Naive thymus-derived CD8-positive, alpha-beta T cell (primary cell): ENCODE data around the gene ST6GALNAC4. TPM values are rescaled to one million over a fixed set of nuclear protein-coding genes. Genes with fewer than 3 reads are reported as not detected.
"Not testable (repeated sequence)": the region's sequence is repeated elsewhere in the genome, so short reads cannot be mapped to it uniquely, and the experiment has no call there.

Source experiments
- ATAC-seq, 2 donors: fragments of 150-1000 bp; cut with Tn5 transposase in 1 of 2; sonication (Bioruptor Pico), chemical (Tn5 transposase) in 1 of 2; 1 replicate in 1 of 2; 2 replicates in 1 of 2; pipeline ENCODE4 v1.10.0; 2021; ENCODE audit warnings: mild to moderate bottlenecking in 2 of 2, moderate library complexity in 2 of 2
- POLR2A ChIA-PET: fragments of 350-600 bp; sonication (Branson Sonifier 250); formaldehyde crosslinking; loops from one replicate; lab custom pipeline; 2021; ENCODE audit warnings: antibody characterized with exemption; lab: Charles Lee
- DNase-seq, 10 donors: peaks; one replicate each; pipeline versions ENCODE4 v3.0.0 to v3.0.0-alpha.2; 2020 to 2022
- H3K27ac Mint-ChIP-seq, 10 donors: one replicate each; pipeline ENCODE4 v1.8.0; 2020 to 2022; ENCODE audit warnings: mild to moderate bottlenecking in 10 of 10, mixed read lengths in 10 of 10, moderate library complexity in 4 of 10, inconsistent platforms in 1 of 10
- H3K27me3 Mint-ChIP-seq, 5 donors: one replicate each; pipeline ENCODE4 v1.8.0; 2021 to 2022; ENCODE audit warnings: mixed read lengths in 5 of 5
- H3K36me3 Mint-ChIP-seq, 3 donors: one replicate each; pipeline ENCODE4 v1.8.0; 2020 to 2022; ENCODE audit warnings: mixed read lengths in 3 of 3, mild to moderate bottlenecking in 2 of 3, inconsistent platforms in 1 of 3
- H3K4me1 Mint-ChIP-seq, 4 donors: one replicate each; pipeline ENCODE4 v1.8.0; 2021 to 2022; ENCODE audit warnings: mixed read lengths in 4 of 4
- H3K4me3 Mint-ChIP-seq, 10 donors: one replicate each; pipeline ENCODE4 v1.8.0; 2020 to 2022; ENCODE audit warnings: mild to moderate bottlenecking in 10 of 10, mixed read lengths in 10 of 10, moderate library complexity in 6 of 10, inconsistent platforms in 1 of 10
- H3K9me3 Mint-ChIP-seq, 9 donors: one replicate each; pipeline ENCODE4 v1.8.0; 2020 to 2022; ENCODE audit warnings: mixed read lengths in 9 of 9, mild to moderate bottlenecking in 3 of 9, inconsistent platforms in 1 of 9, moderate library complexity in 1 of 9
- polyA plus RNA-seq, 3 donors: library from polyadenylated mRNA; unstranded; fragments of 300-500 nt; fragmentation: Illumina TruSeq; gene quantifications; one replicate each; pipeline ENCODE4 v1.2.3, GENCODE V29; 2021
- total RNA-seq, 8 experiments: library from RNA in 2 of 8; stranded (reverse) in 2 of 8; gene quantifications; one replicate each; pipeline ENCODE4 v1.2.3 and lab custom pipeline; 2021 to 2026

The ST6GALNAC4 gene
- total and polyA plus RNA-seq, 5 experiments from 2014 or later = 19.8 to 47.5 (median 34.4) TPM

DNA sequence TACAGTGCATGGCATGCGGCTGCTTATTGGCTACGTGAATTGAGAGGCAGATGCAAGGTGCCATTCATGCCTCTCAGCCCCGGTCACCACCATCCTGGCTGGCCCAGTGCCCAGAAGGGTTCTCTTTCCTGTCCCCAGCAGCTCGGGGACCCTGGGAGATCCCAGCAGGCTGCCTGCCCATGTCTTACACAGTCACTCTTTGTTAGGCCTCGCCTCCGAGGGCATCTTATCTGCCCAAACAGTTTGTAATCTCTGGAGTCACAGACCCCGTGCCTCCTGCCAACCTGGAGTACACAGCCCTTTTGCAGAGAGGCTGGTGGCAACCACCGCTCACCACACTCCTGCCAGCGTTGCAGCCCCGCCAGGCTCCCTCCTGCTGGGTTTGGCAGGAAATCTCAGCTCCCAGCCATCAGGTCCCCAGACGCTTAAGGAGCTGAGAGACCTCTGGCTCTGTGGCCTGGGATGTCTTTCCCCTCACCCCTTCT is 32.4 kb downstream of the ST6GALNAC4 start:
- Mint-ChIP-seq H3K27ac (peak overlapping the region in 9 of 10 donors; percentile 13 to 88 (median 64)), H3K36me3 (peaks cover 0 to 58% (median 3%) of the 10 kb centered on the region in 3 donors), H3K4me1 (peaks cover 14 to 23% (median 21%) of the 10 kb centered on the region in 4 donors), H3K9me3 (no peaks in the 10 kb centered on the region), H3K4me3 (no peak overlapping the region), H3K27me3 (no peaks in the 10 kb centered on the region)
- ATAC-seq (peak; percentile 29 to 43), DNase-seq (no peak)
- POLR2A ChIA-PET = interaction anchor here (0.6 to 1.4 kb wide), 5 partner anchors 12 to 53 kb away, joined by 3 to 5 read pairs (median 3); no protein-coding TSS in a partner anchor

DNA sequence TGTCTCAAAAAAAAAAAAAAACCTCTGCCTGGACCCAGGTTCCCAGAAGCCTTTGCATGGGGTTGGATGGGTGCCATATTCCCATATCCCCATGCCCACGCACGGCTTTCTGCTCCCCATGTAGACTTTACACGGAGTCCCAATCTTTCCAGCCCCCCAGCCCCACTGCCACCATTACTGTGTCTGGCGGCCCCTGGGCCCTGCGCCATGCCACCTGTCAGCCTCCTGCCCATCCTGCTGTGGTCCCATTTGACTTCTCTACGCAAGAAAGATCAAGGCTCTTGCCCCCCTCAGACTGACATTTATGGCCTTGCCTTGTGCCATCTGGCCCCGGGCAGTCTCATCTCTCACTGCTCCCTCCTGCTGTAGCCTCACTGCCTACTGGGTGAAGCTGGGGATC is 32.9 kb downstream of the ST6GALNAC4 start:
- H3K9me3 Mint-ChIP-seq = no peaks in the 10 kb centered on the region
- ATAC-seq (peak in 1 of 2 donors; percentile 21), DNase-seq (no peak)
- peaks cover 0 to 54% (median 3%) of the 10 kb centered on the region in 3 donors for H3K36me3 Mint-ChIP-seq
- POLR2A ChIA-PET = interaction anchor here (0.6 to 1.4 kb wide), 3 partner anchors 13 to 27 kb away, joined by 3 read pairs; no protein-coding TSS in a partner anchor
- no peaks in the 10 kb centered on the region for H3K27me3 Mint-ChIP-seq
- peak overlapping the region in 8 of 10 donors; percentile 4 to 88 (median 62) for H3K27ac Mint-ChIP-seq
- H3K4me3 Mint-ChIP-seq = no peak overlapping the region
- H3K4me1 Mint-ChIP-seq = peaks cover 14 to 23% (median 22%) of the 10 kb centered on the region in 4 donors

DNA sequence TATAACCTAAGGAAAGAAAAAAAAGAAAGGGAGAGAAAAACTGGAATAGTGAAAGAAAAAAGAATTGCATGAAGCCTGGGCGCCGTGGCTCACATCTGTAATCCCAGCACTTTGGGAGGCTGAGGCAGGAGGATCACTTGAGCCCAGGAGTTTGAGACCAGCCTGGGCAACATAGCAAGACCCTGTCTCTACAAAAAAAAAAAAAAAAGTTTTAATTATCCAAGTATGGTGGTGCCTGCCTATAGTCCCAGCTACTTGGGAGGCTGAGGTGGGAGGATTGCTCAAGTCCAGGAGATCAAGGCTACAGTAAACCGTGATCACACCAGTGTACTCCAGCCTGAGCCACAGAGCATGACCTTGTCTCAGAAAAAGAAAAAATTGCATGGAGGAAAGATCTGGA is 35.1 kb downstream of the ST6GALNAC4 start:
- POLR2A ChIA-PET = interaction anchor here (0.9 to 2.6 kb wide), 4 partner anchors 9 to 27 kb away, joined by 3 to 21 read pairs (median 4); no protein-coding TSS in a partner anchor

DNA sequence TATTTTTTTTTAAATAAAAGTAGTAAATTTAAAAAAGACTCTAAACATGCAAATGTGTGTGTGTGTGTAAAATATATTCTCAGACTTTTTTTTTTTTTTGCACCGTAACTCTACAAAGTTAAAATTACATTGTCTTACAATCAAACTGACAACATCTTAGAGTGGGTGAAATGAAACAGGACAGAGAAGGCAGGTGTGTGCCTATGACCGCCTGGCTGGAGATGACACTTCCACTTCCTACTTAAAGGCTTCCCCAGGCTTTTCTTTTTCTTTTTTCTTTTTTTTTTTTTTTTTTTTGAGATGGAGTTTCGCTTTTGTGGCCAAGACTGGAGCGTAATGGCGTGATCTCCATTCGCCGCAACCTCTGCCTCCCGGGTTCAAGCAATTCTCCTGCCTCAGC is 36.7 kb downstream of the ST6GALNAC4 start:
- no peak for ATAC-seq
- Mint-ChIP-seq H3K4me1 (peaks cover 22 to 31% (median 27%) of the 10 kb centered on the region in 4 donors), H3K27ac (no peak overlapping the region), H3K9me3 (no peaks in the 10 kb centered on the region), H3K27me3 (peaks cover 0 to 12% (median 0%) of the 10 kb centered on the region in 5 donors), H3K36me3 (peaks cover 0 to 20% (median 0%) of the 10 kb centered on the region in 3 donors), H3K4me3 (no peak overlapping the region)
- POLR2A ChIA-PET = interaction anchor here (0.7 kb wide), 2 partner anchors 15 to 101 kb away, joined by 3 to 5 read pairs; no protein-coding TSS in a partner anchor
- no peak for DNase-seq

More for the DNA sequence above, 35.1 kb downstream of the ST6GALNAC4 start:
- not testable (repeated sequence) for H3K4me3 Mint-ChIP-seq, ATAC-seq, H3K9me3 Mint-ChIP-seq, DNase-seq
- peaks cover 22 to 31% (median 30%) of the 10 kb centered on the region in 4 donors for H3K4me1 Mint-ChIP-seq
- H3K27me3 Mint-ChIP-seq = peaks cover 0 to 12% (median 0%) of the 10 kb centered on the region in 5 donors
- peaks cover 0 to 35% (median 3%) of the 10 kb centered on the region in 3 donors for H3K36me3 Mint-ChIP-seq
- peak overlapping the region in 1 of 10 donors; percentile 49 for H3K27ac Mint-ChIP-seq

DNA sequence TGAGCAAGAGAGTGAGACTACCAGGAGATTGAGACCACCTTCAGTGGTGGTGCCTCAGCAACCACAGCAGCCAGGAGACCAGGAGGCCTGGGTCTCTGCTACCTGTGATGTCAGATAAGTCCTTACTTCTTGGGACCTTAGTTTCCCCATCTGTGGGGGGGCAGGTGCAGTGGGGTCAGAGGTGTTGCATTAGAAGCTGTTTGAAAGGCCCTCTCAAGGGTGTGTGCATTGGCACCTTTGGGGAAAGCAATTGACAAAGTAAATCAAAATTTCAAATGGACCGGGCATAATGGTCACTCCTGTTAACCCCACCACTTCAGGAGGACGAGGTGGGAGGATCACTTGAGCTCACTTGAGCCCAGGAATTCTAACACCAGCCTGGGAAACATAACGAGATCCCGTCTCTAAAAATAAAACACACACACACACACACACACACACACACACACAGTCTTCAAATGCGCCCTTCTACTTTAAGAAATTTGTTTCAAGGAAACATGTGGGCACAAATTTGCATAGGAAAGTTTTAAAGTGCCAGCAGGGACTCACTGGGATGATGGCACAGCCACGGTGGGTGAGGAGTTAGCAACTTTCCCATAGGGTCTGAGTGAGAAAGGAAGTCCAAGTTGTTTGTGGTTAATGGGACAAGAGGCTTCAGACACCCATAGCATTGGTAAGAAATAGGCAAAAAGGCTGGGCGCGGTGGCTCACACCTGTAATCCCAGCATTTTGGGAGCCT is 38.0 kb downstream of the ST6GALNAC4 start:
- H3K9me3 Mint-ChIP-seq = no peaks in the 10 kb centered on the region
- POLR2A ChIA-PET = interaction anchor here (1.0 to 1.1 kb wide), 2 partner anchors 38 to 91 kb away, joined by 3 to 8 read pairs; partner anchors contain the start of gene ST6GALNAC4
- peaks cover 0 to 12% (median 0%) of the 10 kb centered on the region in 5 donors for H3K27me3 Mint-ChIP-seq
- peaks cover 13 to 21% (median 16%) of the 10 kb centered on the region in 4 donors for H3K4me1 Mint-ChIP-seq
- peaks cover 0 to 7% (median 0%) of the 10 kb centered on the region in 3 donors for H3K36me3 Mint-ChIP-seq
- no peak overlapping the region for H3K4me3 Mint-ChIP-seq
- ATAC-seq = no peak
- H3K27ac Mint-ChIP-seq = peak overlapping the region in 2 of 10 donors; percentile 26 to 29
- no peak for DNase-seq

DNA sequence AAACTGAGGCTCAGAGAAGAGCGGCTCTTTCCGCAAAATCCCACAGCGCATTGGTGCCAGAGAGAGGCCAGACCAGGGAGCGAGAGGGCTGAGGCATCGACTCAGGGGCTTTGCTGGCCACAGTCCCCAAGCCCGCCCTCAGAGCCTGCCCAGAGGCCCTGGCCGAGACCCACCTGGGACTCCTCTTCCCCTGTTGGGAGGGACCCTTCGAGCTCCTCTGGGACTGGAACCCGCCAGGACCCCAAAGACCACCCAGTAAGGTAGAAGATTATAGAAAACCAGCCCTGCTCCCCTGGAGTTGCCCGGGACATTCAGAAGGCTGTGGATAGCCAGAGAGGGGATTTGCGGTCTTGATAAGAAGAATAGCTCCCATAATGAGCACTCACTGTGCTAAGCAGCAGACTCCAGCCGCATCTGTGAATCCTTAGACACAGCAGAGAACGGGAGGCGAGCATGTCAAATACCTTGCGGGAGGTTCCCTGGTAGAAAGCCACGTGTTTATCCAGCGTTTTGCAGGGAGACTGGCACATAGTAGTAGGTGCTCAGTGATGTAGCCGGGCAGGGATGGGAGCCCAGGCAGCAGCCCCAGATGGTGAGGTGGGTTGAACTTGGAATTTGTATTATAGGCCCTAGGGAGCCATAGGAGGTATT is 38.7 kb downstream of the ST6GALNAC4 start:
- POLR2A ChIA-PET = interaction anchor here (1.0 to 1.1 kb wide), 2 partner anchors 20 to 38 kb away, joined by 3 read pairs; partner anchors contain the start of gene ST6GALNAC4
- H3K9me3 Mint-ChIP-seq = no peaks in the 10 kb centered on the region
- peak overlapping the region in 2 of 10 donors; percentile 26 to 29 for H3K27ac Mint-ChIP-seq
- peaks cover 0 to 12% (median 0%) of the 10 kb centered on the region in 5 donors for H3K27me3 Mint-ChIP-seq
- ATAC-seq (no peak), DNase-seq (no peak)
- H3K4me1 Mint-ChIP-seq = peaks cover 13 to 21% (median 16%) of the 10 kb centered on the region in 4 donors
- peak overlapping the region in 6 of 10 donors; percentile 13 to 58 (median 34) for H3K4me3 Mint-ChIP-seq
- H3K36me3 Mint-ChIP-seq = peaks cover 0 to 7% (median 0%) of the 10 kb centered on the region in 3 donors

DNA sequence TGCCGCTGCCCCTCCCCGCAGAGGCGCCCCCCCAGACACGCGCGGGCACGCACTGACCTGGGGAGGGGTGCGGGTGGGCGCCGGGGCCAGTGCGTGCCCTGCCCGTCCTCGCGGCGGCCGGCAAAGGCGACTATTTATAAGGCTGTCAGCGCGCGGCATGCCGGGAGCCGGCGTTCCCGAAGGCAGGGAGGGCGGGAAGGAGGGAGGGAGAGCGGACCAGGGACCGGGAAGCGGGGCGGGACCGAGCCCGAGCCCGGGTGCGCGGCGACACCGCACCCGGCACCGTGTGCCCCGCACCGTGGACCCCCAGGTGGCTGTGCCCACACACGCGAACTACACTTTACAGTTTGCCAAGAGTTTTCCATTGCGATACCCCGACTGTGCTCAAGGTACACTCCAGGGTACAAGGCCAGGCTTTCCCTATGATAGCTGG is 39.3 kb downstream of the ST6GALNAC4 start, which contains the start of gene AK1:
Gene AK1 (minus strand): TSS at position 110 of the 433 bp plus-strand sequence. CDS start 3,058 bp downstream, outside the sequence.
- peak within 1 kb of the TSS in 8 of 10 donors; percentile 8 to 60 (median 56) for H3K4me3 Mint-ChIP-seq
- peaks cover 0 to 12% (median 0%) of the 10 kb centered on the region in 5 donors for H3K27me3 Mint-ChIP-seq
- peak within 1 kb of the TSS in 5 of 10 donors; percentile 18 to 61 (median 29) for H3K27ac Mint-ChIP-seq
- H3K4me1 Mint-ChIP-seq = peaks cover 9 to 18% (median 12%) of the 10 kb centered on the region in 4 donors
- H3K36me3 Mint-ChIP-seq = peaks cover 0 to 7% (median 0%) of the 10 kb centered on the region in 3 donors
- DNase-seq = no peak
- POLR2A ChIA-PET = interaction anchor here (1.0 to 1.1 kb wide), 2 partner anchors 21 to 39 kb away, joined by 3 read pairs; partner anchors contain the start of gene ST6GALNAC4
- H3K9me3 Mint-ChIP-seq = no peaks in the 10 kb centered on the region
- no peak for ATAC-seq

DNA sequence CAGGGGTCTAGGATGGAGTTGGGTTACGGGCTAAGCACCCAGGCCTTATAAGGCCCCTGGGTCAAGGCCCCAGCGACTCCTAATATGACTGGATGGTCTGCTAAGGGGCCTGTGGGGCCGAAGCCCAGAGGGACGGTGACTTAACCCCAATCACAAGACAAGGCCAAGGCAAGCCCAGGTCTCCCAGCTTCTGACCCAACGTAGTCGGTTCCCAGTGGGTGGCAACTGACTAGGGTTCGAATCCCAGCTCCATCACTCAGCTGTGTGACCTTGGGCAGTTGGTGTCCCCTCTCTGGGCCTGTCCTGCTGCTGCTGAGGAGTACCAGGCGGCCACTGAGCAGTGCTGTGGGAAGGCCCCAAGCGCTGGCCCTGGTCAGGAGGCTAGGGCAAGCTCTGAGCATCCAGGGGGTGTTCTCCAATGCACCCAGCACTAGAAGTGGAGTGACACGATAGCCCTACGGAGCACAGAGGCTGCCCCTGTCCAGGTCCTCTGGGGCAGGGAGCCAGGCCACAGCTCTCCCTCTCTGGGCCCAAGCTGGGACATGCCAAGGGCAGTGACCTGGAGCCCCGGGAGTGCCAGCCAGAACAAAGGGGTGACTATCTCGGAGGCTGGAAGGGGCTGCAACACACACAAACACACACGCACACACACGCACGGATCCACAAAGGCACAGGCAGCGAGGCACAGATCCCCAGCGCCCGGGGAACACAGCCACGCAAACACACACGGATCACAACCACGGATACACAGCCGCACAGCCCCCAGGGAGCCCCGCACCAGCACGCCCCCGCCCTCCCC is 39.9 kb downstream of the ST6GALNAC4 start:
- peaks cover 7 to 17% (median 9%) of the 10 kb centered on the region in 4 donors for H3K4me1 Mint-ChIP-seq
- no peaks in the 10 kb centered on the region for H3K9me3 Mint-ChIP-seq
- H3K36me3 Mint-ChIP-seq = peaks cover 0 to 4% (median 0%) of the 10 kb centered on the region in 3 donors
- no peak for DNase-seq
- H3K27ac Mint-ChIP-seq = peak overlapping the region in 3 of 10 donors; percentile 18 to 61 (median 34)
- peak; percentile 32 to 43 for ATAC-seq
- H3K4me3 Mint-ChIP-seq = peak overlapping the region in 8 of 10 donors; percentile 8 to 60 (median 33)
- peaks cover 0 to 12% (median 0%) of the 10 kb centered on the region in 5 donors for H3K27me3 Mint-ChIP-seq
- POLR2A ChIA-PET = interaction anchor here (1.1 kb wide), 2 partner anchors 12 to 21 kb away, joined by 3 read pairs; no protein-coding TSS in a partner anchor

DNA sequence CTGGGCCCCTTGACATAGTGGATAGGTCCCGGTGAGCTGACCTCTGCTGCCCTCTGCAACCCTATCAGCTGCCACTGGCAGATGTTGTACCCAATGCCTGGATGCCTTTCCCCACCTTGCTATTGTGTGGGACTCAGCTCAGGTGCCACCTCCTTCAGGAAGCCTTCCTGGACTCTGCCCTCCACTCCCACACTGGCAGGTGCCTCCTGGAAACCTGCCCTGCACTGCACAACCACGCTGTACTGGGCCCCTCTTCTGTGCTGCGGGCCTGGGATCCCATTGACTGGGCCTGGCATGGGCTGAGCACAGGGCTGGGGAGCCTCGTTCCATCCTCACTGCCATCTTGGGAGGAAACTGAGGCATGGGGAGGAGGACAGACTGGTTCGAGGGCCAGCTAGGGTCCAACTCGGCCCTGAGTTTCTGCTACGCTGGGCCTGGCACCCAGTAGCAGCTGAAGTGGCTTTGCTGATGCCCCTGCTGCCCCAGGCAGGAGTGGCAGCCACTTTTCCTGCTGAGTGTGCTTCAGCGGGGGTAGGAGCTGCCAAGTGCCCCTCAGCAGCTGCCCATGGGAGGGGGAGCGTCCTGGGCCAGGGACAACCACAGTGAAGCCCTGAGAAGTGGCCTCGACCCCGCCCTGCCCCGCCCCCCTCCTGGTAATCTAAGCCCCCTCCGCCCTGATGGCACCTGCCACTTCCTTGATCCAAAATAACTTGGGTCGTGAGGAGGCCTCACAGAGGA is 40.6 kb downstream of the ST6GALNAC4 start:
- ATAC-seq (no peak), DNase-seq (no peak)
- H3K36me3 Mint-ChIP-seq = peaks cover 0 to 4% (median 0%) of the 10 kb centered on the region in 3 donors
- peaks cover 0 to 12% (median 0%) of the 10 kb centered on the region in 5 donors for H3K27me3 Mint-ChIP-seq
- peak overlapping the region in 3 of 10 donors; percentile 13 to 71 (median 15) for H3K27ac Mint-ChIP-seq
- POLR2A ChIA-PET = interaction anchor here (1.0 to 1.1 kb wide), 2 partner anchors 11 to 47 kb away, joined by 3 read pairs; no protein-coding TSS in a partner anchor
- H3K4me1 Mint-ChIP-seq = peaks cover 7 to 17% (median 10%) of the 10 kb centered on the region in 4 donors
- H3K9me3 Mint-ChIP-seq = no peaks in the 10 kb centered on the region
- no peak overlapping the region for H3K4me3 Mint-ChIP-seq

DNA sequence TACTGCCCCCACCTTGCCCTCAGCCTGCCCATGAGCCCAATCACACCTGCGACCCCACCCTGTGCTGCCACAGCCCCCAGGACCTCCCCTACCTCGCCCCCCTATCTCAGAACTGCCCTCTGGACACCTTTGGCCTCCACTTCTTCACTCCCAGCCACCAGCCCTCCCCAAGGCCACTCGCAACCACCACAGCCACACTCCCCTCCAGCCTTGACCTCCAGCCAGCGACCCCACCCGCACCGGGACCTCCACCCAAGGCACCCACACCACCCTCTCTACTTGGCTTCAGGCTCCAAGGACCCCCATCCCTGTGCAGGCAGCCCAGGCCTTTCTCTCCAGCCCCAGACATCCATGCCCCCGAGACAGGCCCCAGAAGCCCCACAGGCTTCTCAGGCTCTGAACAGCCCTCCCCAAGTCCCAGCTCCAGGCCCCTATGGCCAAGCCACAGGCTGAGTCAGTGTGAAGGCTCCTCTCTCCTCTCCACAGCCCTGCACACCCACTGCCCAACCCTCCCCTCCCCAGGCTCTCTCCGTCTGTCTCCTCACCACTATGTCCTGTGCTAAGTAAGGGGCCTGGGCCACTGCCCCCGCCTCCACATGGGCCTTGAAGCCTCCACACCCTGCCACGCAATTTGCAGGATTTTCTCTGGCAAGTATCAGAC is 41.4 kb downstream of the ST6GALNAC4 start:
- Mint-ChIP-seq H3K9me3 (no peaks in the 10 kb centered on the region), H3K4me1 (peaks cover 7 to 17% (median 9%) of the 10 kb centered on the region in 4 donors), H3K27me3 (peaks cover 0 to 12% (median 0%) of the 10 kb centered on the region in 5 donors), H3K36me3 (peaks cover 0 to 4% (median 0%) of the 10 kb centered on the region in 3 donors), H3K27ac (peak overlapping the region in 1 of 10 donors; percentile 71), H3K4me3 (no peak overlapping the region)
- no peak for ATAC-seq
- POLR2A ChIA-PET = interaction anchor here (1.0 to 1.1 kb wide), 2 partner anchors 10 to 48 kb away, joined by 3 read pairs; no protein-coding TSS in a partner anchor
- DNase-seq = no peak
